Measurements from ENCODE around the gene HBE1.
"Not testable (repeated sequence)": the region's sequence is repeated elsewhere in the genome, so short reads cannot be mapped to it uniquely, and the experiment has no call there.

The HBE1 gene

GRCh38 chr11:5252919-5253265, 16.9 kb downstream of the HBE1 start:
- DNase-seq (ENCODE audit: low read depth), result no peak

GRCh38 chr11:5252192-5252918, 17.4 kb downstream of the HBE1 start:
- no peak for DNase-seq (ENCODE audit: low read depth)

- DNase-seq (ENCODE audit: low read depth), result no peak
These were observed 18.0 kb downstream of the HBE1 start for GRCh38 chr11:5251746-5252145.

- no peak for DNase-seq (ENCODE audit: low read depth)
These were observed 19.1 kb downstream of the HBE1 start for GRCh38 chr11:5250543-5251204.

- not testable (repeated sequence) for DNase-seq (ENCODE audit: low read depth)
These were observed 19.8 kb downstream of the HBE1 start, which contains the start of gene HBG1 for GRCh38 chr11:5249807-5250396. HBG1 (minus strand) TSS chr11:5249857; CDS start chr11:5249804, 53 bp downstream.

- DNase-seq (ENCODE audit: low read depth), result not testable (repeated sequence)
These were observed 21.2 kb downstream of the HBE1 start for GRCh38 chr11:5248498-5248897.

GRCh38 chr11:5247472-5248192, 22.1 kb downstream of the HBE1 start:
- DNase-seq (ENCODE audit: low read depth), result no peak

GRCh38 chr11:5246772-5247471, 22.8 kb downstream of the HBE1 start:
- no peak for DNase-seq (ENCODE audit: low read depth)

- no peak for DNase-seq (ENCODE audit: low read depth)
These were observed 24.6 kb downstream of the HBE1 start for GRCh38 chr11:5245155-5245554.

GRCh38 chr11:5243816-5244180, 25.9 kb downstream of the HBE1 start:
- DNase-seq (ENCODE audit: low read depth), result no peak

- no peak for DNase-seq (ENCODE audit: low read depth)
These were observed 26.6 kb downstream of the HBE1 start for GRCh38 chr11:5242933-5243815.

- DNase-seq (ENCODE audit: low read depth), result no peak
These were observed 27.5 kb downstream of the HBE1 start for GRCh38 chr11:5242208-5242607.

- DNase-seq (ENCODE audit: low read depth), result no peak
These were observed 28.3 kb downstream of the HBE1 start for GRCh38 chr11:5241458-5241857.

GRCh38 chr11:5240458-5240857, 29.3 kb downstream of the HBE1 start:
- no peak for DNase-seq (ENCODE audit: low read depth)

- DNase-seq (ENCODE audit: low read depth), result no peak
These were observed 29.7 kb downstream of the HBE1 start for GRCh38 chr11:5240056-5240455.

- DNase-seq (ENCODE audit: low read depth), result no peak
These were observed 30.7 kb downstream of the HBE1 start for GRCh38 chr11:5239046-5239445.

GRCh38 chr11:5238486-5238885, 31.3 kb downstream of the HBE1 start:
- DNase-seq (ENCODE audit: low read depth), result no peak

GRCh38 chr11:5237420-5237819, 32.3 kb downstream of the HBE1 start:
- DNase-seq (ENCODE audit: low read depth), result no peak

GRCh38 chr11:5235364-5236095, 34.2 kb downstream of the HBE1 start:
- no peak for DNase-seq (ENCODE audit: low read depth)

- DNase-seq (ENCODE audit: low read depth), result no peak
These were observed 35.3 kb downstream of the HBE1 start, which contains the start of gene HBD for GRCh38 chr11:5234381-5234834. HBD (minus strand) TSS chr11:5234483; CDS start chr11:5234433, 50 bp downstream.

Measured in stimulated activated CD8-positive, alpha-beta memory T cell treated with anti-CD3 and anti-CD28 coated beads, Interleukin-12 subunit alpha, Interleukin-12 subunit beta, amount 100 ng/mL, for 4 hours (primary cell).